ENCODE data around the gene ARL3.
A peak's percentile ranks its signal among the peaks of the same experiment; 100 is the strongest.

The ARL3 gene

DNA sequence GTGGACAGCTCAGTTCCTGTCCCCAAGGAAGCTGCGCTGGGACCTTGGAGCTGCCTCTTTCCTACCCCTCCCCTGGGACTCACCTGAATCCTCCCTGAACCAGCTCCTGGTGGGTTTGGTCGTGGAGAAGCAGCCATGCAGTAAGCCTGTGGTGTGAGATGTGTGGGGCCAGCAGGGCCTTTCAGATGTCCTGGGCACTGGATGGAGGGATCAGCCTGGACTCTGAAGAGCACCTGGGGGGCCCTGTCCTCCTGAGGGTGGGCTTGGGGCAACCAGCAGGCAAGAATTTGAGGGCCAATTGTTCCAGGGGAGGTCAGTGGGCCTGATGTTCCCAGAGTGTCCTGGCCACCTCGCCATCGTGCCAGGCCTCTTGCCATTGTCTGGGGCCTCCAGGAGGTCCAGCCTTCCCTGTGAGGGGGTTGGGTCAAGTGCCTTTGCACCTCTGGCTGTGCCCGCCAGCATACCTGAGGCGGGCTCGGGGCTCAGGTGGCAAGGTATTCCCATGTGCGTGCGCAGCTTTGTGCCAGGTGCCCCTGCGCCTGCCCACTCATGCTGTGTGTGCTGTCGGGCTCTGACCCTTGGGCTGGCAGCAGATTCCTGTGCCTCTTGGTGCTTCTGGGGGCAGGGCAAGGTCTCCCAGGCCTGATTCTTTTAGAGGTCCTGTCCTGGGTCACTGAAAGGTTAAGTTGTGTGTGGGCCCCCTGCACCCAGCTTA, 62.6 kb downstream of the ARL3 start:
- no peak for DNase-seq (ENCODE audit: low spot score)

DNA sequence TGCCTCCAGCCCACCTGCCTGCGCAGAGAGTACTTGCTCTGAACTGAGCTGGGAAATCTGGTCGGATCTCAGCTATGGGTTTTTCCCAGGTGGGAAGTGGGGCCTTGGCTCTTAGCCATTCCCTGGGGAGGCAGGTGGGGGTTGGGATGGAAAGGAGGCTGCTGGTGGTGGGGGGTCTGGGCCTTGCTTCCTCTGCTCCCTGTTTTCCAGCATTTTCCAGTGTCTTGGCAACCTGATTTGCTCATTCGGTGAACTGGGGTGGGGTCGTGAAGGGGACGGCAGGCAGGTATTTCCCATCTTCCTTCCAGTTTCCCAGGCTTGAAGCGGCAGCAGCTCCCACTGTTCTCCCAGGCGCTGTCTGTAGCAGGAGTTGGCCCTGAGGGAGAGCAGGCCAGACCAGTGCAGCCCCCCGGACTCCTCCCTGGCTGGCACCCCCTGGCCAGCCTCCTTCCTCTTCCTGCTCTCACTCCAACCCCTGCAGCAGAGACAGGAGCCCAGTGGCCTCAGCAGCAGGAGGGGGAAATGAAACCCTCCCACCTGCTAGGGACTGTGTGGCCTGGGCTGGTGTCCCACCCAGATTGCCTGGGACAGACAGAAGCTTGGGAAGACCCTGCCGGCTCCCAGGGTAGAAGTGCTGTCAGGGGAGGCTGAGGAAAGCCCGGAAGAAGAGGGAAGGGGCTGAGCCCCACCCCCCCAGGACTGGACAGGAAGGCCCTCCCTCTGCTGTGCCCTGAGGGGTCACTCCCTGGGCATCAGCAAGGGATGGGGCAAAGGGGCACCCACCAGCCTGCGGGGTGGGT, 63.3 kb downstream of the ARL3 start:
- no peak for DNase-seq (ENCODE audit: low spot score)

DNA sequence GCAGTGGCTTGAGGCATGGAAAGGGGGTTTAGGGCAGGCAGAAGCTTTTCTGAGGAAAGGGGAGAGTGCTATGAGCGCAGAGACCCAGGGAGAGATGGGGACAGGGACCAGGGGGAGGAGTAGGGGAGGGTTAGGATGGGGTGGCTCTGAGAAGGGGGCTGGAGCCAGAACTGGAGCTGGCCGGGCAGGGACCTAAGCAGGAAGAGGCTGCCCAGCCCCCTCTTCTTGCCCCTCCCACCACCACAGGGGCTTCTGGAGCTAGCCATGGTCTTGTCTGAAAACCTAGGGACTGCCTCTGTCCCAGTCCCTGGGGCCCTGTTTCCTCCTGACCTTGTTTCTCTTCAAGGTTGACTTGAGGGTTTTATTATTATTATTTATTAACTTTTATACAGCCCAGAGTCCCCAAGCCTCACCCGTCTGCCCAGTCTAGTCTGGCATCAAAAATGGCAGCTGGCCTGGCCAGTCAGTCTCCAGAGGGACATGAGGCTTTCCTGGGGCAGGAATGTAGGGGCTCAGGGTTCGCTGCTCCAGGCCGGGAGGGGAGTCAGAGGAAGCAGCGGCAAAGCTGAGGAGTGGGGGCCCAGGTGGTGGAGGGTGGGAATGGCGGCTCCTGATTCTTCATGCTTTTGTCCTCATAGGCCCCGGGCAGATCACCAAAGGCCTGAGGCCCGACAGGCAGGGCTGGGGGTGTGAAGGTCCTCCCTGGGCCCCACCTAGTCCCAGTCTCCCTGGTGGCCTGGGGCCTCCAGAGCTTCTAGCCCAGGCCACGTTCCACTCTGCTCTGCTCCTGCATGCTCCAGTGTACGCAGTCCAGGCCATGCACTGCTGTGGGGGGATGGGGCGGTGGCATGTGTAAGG, 64.2 kb downstream of the ARL3 start:
- no peak for DNase-seq (ENCODE audit: low spot score)

DNA sequence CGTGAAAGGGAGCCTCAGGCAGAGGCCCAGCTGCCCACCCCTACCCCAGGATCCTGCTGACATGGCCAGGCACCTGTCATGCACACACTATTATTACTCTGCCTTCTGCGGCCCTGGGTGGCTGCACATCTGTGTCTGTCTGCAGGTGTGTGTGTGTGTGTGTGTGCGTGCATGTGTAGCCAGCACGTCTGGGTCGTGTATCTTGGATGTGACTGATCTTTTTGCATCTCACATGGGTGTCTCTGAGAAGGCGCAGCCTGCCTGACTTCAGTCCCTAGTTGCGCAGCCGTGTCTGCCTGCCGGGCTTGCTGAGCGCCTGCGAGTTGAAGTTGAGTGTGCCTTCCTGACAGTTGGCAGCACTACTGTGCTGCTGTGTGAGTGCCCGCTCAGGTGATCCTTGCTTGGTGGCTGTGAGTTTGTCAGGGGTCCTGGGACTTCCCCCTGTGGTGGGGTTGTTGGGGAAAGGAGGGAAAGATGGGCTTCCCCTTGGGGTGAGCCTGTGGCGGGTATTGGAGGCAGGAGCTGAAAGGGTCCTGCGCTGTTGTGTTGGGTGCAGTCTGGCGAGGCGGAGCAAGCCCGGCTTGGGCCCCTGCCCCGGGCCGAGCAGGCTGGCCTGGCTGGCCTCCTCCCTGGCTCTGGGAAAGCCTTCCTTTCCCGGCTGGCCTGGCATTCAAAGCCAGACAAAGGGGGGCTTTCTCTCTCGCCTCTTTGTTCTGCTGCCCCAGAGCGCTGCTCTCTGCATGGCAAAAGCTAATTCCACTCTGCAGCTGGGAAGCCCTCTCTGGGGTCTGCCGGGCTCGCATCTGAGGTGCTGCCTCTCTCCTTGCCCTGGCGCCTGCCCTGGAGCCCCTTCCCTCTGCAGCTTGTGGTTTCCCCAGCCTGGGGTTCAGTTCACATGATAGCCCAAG, 65.1 kb downstream of the ARL3 start:
- DNase-seq (ENCODE audit: low spot score): peak; percentile 34

DNA sequence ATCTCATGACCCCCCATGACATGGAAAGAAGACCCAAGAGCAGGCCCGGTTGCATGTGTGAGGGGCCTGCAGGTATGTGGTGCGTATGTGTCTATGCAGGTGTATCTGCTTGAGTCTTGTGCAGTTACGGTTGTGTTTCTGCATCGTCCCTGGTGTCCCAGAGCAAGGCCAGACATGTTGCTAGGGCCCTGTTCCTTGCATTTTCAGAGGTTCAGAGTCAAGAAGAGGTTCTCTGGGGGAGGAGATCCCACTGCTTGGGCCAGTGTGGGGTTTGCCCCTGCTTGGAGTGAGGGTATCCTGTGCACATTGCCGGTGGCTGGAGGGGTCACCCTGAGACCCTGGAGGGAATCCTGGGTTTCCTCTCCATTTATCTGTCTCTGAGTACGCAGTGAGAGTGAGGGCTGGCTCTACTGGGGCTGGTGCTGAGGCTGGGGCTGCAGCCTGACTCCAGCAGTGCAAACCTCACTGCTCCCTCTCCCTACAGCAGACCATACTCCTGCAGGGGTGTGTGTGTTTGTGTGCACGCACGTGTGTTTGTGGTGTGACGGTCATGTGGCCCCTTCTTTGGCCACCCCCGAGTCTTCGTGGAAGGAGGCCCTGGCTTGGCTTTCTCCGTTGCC, 65.8 kb downstream of the ARL3 start:
- no peak for DNase-seq (ENCODE audit: low spot score)

DNA sequence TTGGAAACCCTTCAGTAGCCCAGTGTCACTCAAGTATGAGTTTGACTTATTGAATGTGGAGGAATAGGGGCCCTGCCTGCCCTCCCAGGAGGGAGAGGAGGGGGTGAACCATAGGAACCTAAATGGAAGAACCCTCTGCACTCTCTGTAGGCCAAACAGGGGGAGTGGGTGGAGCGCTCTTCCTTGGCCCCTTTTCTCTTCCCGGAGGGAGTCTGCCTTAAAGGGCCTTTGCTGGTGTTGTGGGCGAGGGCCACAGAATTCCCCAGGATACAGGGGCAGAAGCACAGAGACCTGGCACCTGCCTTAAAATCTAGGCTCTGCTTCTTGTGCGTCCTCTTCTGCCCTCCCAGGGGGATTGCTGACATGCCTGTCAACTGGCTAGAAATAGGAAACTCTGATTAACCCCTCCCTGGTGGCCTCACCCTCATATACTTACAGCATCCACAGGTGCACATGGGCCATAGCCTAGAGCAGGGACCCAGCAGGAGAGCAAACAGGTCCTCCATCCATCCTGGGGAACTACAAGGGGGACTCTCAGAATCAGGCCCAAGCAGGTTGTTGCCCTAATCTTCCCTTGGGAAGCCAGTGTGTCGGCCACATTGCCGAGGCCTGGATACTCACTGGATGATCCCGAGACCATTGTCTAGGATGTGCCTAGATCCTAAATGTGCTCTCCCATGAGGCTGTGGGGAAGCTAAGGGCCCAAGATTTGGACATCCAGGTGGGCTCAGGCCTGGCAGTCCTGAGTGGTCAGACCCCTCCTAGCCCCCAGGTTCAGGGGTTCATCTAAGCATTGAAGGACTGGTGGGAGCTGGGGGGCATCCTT, 66.5 kb downstream of the ARL3 start:
- DNase-seq (ENCODE audit: low spot score): no peak

DNA sequence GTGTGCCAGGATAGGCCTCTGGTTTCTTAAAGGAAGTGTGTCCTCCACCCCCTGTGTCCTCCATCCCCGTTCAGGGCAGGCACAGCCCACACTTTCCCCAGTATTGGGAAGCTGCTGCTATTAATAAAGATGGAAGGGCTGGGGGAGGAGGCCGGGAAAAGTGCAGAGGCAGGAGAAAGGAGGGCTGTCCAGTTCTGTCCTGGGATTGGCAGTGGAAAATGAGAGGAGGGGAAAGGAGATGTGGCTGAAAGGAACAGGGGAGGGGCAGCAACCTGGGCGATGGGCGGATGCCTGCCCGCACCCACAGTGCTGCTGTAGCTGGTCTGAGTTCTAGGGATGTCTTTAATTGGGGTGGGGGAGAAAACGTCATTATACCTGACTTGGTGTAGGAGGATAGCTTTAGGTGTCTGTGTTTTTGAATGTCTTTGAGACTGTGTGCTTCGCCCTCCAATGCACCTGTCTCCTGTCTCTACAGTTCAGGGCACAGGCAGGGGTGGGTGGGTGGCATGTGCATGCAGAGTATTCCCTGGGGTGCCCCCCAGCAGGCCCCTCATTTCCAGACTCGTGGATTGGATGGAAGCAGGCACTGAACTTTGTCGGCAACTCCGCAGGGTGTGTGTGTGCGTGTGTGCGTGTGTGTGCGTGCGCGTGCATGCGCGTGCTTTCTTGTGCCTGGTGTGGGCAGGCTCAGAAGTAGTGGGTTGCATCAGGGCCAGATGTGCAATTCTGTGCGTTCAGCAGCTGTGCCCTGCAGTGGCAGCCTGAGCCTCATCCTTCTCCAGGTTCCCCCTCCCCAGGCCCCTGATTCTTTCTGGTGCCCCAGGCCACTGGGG, 67.4 kb downstream of the ARL3 start:
- DNase-seq (ENCODE audit: low spot score): no peak

DNA sequence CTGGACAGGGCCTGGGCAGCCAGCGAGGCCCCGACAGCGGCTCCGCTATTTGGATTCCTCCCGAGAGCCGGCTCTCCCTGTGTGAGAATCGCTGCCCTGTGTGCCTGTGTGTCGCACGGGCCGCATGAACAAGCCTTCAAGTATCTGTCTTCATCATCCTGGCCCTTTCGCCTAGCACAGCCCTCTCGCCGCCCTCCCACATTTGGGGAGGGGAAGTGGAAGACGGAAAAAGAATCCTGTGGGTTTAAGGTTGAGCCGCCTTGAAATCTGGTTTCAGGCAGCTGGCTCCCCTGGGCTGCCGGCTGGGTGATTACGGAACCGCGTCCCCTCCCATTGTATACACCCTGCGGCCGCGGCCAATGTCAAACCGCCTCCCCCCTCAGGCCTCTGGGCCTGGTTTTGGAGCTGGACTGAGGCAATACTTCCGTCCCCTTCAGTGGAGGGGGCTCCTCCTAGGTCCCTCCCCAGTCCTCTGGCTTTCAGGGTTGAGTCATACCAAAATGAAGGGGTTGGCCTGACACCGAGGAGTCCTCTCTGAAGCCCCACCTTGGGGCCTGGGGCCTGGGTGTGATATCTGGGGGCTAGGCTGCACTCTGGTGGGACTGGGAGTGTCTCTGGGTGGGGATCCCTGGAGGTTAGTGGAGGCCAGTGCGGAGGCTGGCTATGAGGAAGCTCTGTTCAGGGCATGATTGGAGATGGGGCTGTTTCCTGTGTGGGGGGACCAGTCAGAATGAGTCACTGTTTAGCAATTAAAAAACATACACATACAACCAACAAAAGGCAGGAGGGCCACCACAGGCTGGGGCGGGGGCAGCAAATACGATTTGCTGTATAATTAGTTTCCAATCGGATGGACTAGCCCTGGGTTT, 68.2 kb downstream of the ARL3 start:
- peak; percentile 94 for DNase-seq (ENCODE audit: low spot score)

DNA sequence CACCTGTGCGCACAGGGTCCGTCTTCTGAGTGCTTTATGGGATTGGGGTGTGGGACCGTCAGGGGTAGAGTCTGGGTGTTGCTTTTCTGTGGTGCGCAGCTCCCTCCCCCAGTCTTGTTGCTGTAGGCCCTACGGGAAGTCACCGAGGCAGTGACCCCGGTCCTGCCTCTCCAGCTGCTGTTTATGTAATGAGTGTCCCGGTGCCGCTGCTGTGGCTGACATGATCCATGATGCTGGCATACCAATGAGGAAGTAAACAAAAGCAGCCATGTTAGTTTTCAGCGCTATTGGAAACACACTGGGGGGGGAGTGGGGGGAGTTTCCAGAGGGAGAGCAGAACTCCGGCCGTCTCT, 68.8 kb downstream of the ARL3 start:
- DNase-seq (ENCODE audit: low spot score): peak; percentile 91

DNA sequence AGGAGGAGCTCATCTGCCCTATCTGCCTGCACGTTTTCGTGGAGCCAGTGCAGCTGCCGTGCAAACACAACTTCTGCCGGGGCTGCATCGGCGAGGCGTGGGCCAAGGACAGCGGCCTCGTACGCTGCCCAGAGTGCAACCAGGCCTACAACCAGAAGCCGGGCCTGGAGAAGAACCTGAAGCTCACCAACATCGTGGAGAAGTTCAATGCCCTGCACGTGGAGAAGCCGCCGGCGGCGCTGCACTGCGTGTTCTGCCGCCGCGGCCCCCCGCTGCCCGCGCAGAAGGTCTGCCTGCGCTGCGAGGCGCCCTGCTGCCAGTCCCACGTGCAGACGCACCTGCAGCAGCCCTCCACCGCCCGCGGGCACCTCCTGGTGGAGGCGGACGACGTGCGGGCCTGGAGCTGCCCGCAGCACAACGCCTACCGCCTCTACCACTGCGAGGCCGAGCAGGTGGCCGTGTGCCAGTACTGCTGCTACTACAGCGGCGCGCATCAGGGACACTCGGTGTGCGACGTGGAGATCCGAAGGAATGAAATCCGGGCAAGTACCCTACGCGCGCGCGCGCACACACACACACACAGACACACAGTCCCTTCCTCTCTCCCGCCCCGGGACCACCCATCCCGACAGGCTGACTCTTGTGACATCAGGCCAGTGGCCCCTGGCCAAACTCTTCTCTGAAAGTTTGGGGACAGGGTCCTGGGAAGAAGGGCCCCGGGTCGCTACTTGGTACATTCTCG, 69.4 kb downstream of the ARL3 start:
- DNase-seq (ENCODE audit: low spot score): peak; percentile 82

DNA sequence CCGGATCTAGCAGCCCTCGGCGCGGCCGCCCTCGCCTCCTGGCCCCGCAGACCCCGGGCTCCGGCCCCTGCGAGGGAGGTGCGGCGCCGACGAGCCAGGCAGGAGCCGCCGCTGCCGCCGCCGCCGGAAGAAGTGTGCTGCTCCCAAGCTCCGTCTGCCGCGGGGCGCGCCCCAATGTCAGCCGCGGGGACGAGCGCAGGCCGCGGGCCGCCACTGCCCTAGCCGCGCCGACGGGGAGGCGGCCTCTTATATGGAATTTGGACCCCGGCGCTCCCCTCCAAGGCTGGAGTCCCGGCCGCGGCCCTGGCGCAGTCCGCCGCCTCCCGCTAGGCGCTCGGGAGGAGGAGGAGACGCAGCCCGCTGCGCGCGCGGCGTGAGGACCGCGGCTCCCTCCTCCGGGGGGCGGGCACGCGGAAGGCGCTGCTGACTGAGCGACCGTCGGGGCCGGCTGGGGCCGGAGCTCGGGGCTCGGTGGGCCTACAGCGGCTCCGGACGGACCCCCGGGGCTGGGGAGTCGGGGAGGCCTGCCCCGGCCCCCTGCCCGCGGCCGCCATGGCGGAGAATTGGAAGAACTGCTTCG, 70.0 kb downstream of the ARL3 start, which contains the start of gene TRIM8:
Gene TRIM8 (plus strand): TSS at position 414 of the 580 bp plus-strand sequence. CDS start 139 bp downstream, at position 553.
- peak; percentile 60 for DNase-seq (ENCODE audit: low spot score)

DNA sequence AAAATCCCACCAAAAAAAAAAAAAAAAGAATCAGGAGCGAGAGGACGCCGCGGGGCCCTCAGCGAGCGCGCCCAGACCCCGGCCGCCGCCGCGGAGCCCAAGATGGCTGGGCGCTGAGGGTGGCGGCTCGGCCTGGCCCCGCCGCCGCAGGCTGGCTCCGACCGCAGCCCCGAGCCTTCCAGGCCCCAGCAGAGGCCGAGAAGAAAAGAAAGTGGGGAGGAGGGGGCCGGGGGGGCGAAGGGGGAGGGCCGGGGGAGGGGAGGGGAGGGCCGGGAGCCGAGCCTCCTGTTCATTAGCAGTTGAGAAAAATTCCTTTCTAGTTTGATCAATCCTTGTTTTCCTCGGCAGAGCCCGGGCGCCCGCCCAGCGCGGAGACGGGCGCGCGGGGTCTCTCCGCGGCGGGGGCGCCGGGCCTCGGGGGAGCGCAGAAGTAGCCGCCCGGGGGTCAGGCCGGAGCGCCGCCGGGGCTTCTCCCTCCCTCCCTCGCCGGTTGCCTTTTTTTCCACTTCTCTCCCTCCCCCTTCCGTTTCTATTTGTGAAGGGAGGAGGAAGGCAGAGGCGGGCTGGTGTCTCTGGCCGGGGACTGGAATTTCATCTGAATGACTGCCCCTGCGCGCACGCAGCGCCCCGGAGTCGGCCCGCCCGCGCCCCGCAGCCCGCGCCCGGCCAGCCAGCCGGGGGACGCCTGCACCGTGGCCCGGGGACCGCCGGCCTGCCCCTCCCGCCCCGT, 70.7 kb downstream of the ARL3 start:
- peak; percentile 81 for DNase-seq (ENCODE audit: low spot score)

DNA sequence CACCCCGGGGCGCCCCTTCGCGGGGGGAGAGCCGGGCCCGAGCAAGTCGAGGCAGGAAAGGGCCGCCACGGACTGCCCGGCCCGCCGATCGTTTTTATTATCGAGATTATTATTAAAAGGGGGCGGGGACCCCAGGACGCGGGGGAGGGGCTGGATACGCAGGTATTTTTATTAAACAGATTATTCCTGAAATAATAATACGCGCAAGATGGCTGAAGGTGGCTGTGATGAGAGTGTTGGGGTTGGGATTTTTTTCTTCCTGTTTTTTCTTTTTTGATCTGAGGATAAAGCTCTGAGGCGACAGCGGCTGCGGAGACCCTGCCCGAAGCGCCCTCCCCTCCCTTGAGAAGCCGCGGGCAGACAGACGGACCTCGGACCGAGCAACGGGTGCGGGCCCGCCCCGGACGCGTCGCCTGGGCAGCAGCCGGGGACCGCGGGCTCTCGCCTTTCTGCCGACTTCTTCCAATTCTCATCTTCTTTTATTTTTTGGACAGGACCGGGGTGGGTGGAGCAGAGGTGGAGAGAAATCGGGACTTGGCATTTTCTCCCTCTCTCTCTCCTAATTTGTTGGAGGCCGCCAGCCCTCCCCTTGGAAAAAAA, 71.4 kb downstream of the ARL3 start:
- DNase-seq (ENCODE audit: low spot score): peak; percentile 63

DNA sequence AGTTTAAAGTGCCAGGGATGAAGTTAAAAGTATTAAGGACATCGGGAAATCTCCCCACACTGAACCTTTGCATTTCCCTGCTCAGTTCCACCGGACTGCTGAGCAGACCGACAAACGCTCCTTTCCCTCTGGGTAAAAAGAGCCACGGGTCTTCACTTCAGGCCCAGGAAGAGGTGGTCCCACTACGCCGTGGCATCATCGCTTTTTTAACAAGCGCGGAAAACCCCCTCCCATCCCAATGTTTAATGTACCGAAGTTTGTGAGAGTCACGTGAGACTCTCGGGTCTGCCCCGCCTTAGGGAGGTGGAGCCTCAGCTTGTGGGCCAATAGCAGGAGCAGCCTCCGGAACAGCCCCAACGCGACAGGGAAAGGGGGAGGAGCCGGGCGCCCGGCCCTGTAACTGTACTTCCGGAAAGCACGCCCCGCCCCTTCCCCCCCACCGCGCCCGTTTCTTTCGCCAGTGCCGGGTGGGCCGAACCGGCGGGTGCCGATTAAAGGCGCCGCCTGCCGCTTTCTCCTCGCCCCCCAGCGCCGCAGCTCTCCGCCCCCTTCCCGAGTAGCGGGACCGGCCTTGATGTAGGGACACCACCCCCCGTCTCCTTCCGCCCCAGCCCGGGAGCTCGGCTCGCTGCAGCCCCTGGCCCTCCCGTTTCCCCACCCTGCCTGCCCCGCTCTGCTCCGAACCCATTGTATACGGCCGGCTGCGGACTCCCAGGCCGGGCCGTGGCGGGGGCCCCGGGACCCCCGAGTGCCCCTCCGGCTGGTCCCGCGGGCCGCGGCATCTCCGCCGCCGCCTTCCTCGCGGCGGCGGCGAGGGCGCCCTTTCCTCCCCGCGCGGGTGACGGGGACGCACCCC, 72.1 kb downstream of the ARL3 start:
- peak; percentile 98 for DNase-seq (ENCODE audit: low spot score)

DNA sequence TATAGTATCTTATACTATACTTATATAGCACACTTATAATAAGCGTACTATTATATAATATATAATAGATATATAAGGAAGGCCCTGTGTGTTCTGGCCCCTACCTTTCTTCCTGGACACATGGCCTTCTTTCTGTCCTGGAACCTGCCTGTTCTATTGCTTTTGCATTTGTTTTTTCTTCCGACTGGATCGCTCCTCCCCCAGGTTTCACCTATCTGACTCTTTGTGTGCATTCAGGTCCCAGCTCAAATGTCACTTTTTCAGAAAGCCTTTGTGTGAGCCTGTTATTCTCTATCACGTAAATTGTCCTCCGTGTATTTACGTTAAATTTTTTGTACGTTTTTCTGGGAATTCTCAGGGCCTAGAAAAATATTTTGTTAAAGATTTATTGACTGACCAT, 72.8 kb downstream of the ARL3 start:
- no peak for DNase-seq (ENCODE audit: low spot score)

Measured in kidney tubule cell (primary cell).